Measurements from ENCODE around the gene PSAT1.

Gene PSAT1

GRCh38 chr9:78296893-78297671, at the start of gene PSAT1:
Gene PSAT1 (plus strand): TSS chr9:78297125. CDS start chr9:78297211, 86 bp downstream.
- DNase-seq (ENCODE audit: low read depth), result peak; percentile 99
- H3K4me3 ChIP-seq (ENCODE audit: low read length), result peak within 1 kb of the TSS; percentile 86
- no peak for TF ChIP-seq CTCF (IDR thresholded peaks at IDR 0.05; ENCODE audit: insufficient read depth, low read depth, low read length, missing control alignments)

GRCh38 chr9:78248635-78249034, 48.3 kb upstream of the PSAT1 start:
- no peak for TF ChIP-seq CTCF (IDR thresholded peaks at IDR 0.05; ENCODE audit: insufficient read depth, low read depth, low read length, missing control alignments)
- DNase-seq (ENCODE audit: low read depth), result no peak
- H3K4me3 ChIP-seq (ENCODE audit: low read length), result no peak overlapping the region

- H3K4me3 ChIP-seq (ENCODE audit: low read length), result no peak overlapping the region
- no peak for TF ChIP-seq CTCF (IDR thresholded peaks at IDR 0.05; ENCODE audit: insufficient read depth, low read depth, low read length, missing control alignments)
- DNase-seq (ENCODE audit: low read depth), result no peak
Observed at GRCh38 chr9:78249542-78249941, 47.4 kb upstream of the PSAT1 start.

GRCh38 chr9:78252616-78253015, 44.3 kb upstream of the PSAT1 start:
- TF ChIP-seq CTCF (IDR thresholded peaks at IDR 0.05; ENCODE audit: insufficient read depth, low read depth, low read length, missing control alignments), result no peak
- H3K4me3 ChIP-seq (ENCODE audit: low read length), result no peak overlapping the region
- peak; percentile 21 for DNase-seq (ENCODE audit: low read depth)

- TF ChIP-seq CTCF (IDR thresholded peaks at IDR 0.05; ENCODE audit: insufficient read depth, low read depth, low read length, missing control alignments), result no peak
- DNase-seq (ENCODE audit: low read depth), result no peak
- no peak overlapping the region for H3K4me3 ChIP-seq (ENCODE audit: low read length)
Observed at GRCh38 chr9:78253285-78253684, 43.6 kb upstream of the PSAT1 start.

- peak; percentile 44 for TF ChIP-seq CTCF (IDR thresholded peaks at IDR 0.05; ENCODE audit: insufficient read depth, low read depth, low read length, missing control alignments)
- peak; percentile 40 for DNase-seq (ENCODE audit: low read depth)
- H3K4me3 ChIP-seq (ENCODE audit: low read length), result no peak overlapping the region
Observed at GRCh38 chr9:78261403-78262001, 35.4 kb upstream of the PSAT1 start.

All from epithelial cell of esophagus (primary cell).